Body of pancreas (tissue), 4 donors: ENCODE data around the gene RANBP17.

Experiments
- CTCF ChIP-seq, 7 experiments: fragments of 450-650 bp in 4 of 7; fragments of 200-600 bp in 3 of 7; sonication (generic) in 3 of 7; IDR thresholded peaks; one replicate each; pipeline ENCODE4 v1.5.1; 2016 to 2019; ENCODE audit warnings: antibody characterized with exemption in 7 of 7
- POLR2A ChIP-seq, 3 donors: fragments of 450-650 bp; IDR thresholded peaks; one replicate each; pipeline ENCODE4 v1.6.1; 2016; ENCODE audit warnings: antibody characterized with exemption in 3 of 3, mild to moderate bottlenecking in 2 of 3

- TF ChIP-seq CTCF (IDR thresholded peaks at IDR 0.05) (no peak), POLR2A (IDR thresholded peaks at IDR 0.05) (no peak)
Observed at GRCh38 chr5:171295299-171295698, 433.5 kb downstream of the RANBP17 start.
